Spinal cord (tissue), 10 donors: Measurements from ENCODE around the gene KNOP1. TPM values are rescaled to one million over a fixed set of nuclear protein-coding genes. Genes with fewer than 3 reads are reported as not detected.

Experiments used
- DNase-seq, 6 donors: peaks; one replicate each; pipeline versions ENCODE4 v3.0.0 to v3.0.0-alpha.2; 2013 to 2015; ENCODE audit warnings: low spot score in 6 of 6, low read depth in 4 of 6
- H3K27ac ChIP-seq: one replicate; pipeline ENCODE4 v1.5.1; 2013; ENCODE audit warnings: low read depth, low read length, control low read depth
- H3K27me3 ChIP-seq: one replicate; pipeline ENCODE4 v1.6.1; 2013; ENCODE audit warnings: low read length; ENCODE audit not compliant: control insufficient read depth, insufficient read depth
- H3K36me3 ChIP-seq: one replicate; pipeline ENCODE4 v1.6.1; 2013; ENCODE audit warnings: low read length; ENCODE audit not compliant: control insufficient read depth, insufficient read depth
- H3K4me1 ChIP-seq: one replicate; pipeline ENCODE4 v1.6.1; 2013; ENCODE audit warnings: low read length; ENCODE audit not compliant: control insufficient read depth, insufficient read depth
- H3K4me3 ChIP-seq: one replicate; pipeline ENCODE4 v1.5.1; 2013; ENCODE audit warnings: low read depth, low read length, control low read depth
- H3K9me3 ChIP-seq: one replicate; pipeline ENCODE4 v1.6.1; 2013; ENCODE audit warnings: low read length; ENCODE audit not compliant: control insufficient read depth, insufficient read depth
- WGBS: methylation state at CpG from one replicate; pipeline ENCODE4 v1.1.5; 2013; ENCODE audit warnings: missing lambda C conversion rate; ENCODE audit not compliant: insufficient coverage; 5-methylcytosine and 5-hydroxymethylcytosine counted together
- polyA plus RNA-seq, 2 donors: library from polyadenylated mRNA; unstranded; fragments of 120-200 nt; gene quantifications; one replicate each; pipeline ENCODE4 v1.2.1, GENCODE V29; 2013; ENCODE audit not compliant: insufficient read length in 2 of 2
- total RNA-seq, 2 donors: library from RNA; depleted of rRNA in 1 of 2; stranded (reverse); fragments of 120-200 nt in 1 of 2; fragments of >200 nt in 1 of 2; gene quantifications; one replicate each; pipeline versions ENCODE4 v1.2.3 to v1.2.4, GENCODE V29; 2013 to 2014
- donor health status: healthy.

KNOP1 gene
- total and polyA plus RNA-seq, 4 donors = 11.0 to 33.2 (median 31.9) TPM

DNA sequence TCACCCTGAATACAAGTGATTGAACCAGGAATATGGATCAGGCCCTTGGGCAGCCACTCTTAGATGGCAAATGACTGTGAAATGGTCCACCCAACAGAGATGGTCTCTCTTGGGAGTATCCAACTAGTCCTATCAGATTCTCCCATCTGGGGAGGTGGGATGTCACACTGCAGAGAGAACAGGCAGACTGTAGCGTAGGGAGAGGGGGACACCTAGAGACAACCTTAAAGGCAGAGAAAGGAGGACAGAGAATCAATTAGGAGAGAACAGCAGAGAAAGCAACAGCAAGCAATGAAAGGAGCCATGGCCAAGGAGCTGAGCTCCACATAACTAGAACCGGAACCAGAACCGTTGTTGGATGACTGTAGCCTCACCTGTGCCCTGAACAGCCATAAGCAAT, 37.2 kb upstream of the KNOP1 start:
- DNase-seq = no peak
- no peak overlapping the region for H3K27ac ChIP-seq
- no peaks in the 10 kb centered on the region for H3K9me3 ChIP-seq
- H3K4me1 ChIP-seq = peaks cover 13% of the 10 kb centered on the region
- no peak overlapping the region for H3K4me3 ChIP-seq
- 95% methylated on average over 3 of the region's 3 CpGs for WGBS
- H3K36me3 ChIP-seq = no peaks in the 10 kb centered on the region
- no peaks in the 10 kb centered on the region for H3K27me3 ChIP-seq

DNA sequence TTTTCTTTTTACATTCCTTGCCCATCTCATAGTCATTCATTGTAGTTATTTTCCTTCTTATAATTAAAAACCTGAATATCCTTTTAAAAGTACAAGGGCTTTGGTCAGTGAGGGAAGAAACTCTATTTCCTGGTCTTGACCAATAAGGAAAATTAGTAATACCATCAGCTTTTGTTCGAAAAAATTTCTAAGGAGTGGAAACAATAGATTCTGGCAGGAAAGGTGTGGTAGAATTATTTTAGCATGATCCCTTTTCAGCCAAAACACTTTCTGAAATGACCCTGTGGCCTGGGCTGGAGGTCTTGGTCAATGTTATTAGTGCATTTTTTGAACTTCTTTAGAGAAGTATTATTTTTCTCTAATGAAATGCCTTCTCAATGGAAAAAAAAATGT, 36.6 kb upstream of the KNOP1 start:
- Histone ChIP-seq H3K9me3 (no peaks in the 10 kb centered on the region), H3K27ac (no peak overlapping the region), H3K36me3 (no peaks in the 10 kb centered on the region), H3K27me3 (no peaks in the 10 kb centered on the region), H3K4me3 (no peak overlapping the region), H3K4me1 (peaks cover 13% of the 10 kb centered on the region)
- DNase-seq = no peak
- no CpG with 5 or more reads among the region's 1 CpG for WGBS

DNA sequence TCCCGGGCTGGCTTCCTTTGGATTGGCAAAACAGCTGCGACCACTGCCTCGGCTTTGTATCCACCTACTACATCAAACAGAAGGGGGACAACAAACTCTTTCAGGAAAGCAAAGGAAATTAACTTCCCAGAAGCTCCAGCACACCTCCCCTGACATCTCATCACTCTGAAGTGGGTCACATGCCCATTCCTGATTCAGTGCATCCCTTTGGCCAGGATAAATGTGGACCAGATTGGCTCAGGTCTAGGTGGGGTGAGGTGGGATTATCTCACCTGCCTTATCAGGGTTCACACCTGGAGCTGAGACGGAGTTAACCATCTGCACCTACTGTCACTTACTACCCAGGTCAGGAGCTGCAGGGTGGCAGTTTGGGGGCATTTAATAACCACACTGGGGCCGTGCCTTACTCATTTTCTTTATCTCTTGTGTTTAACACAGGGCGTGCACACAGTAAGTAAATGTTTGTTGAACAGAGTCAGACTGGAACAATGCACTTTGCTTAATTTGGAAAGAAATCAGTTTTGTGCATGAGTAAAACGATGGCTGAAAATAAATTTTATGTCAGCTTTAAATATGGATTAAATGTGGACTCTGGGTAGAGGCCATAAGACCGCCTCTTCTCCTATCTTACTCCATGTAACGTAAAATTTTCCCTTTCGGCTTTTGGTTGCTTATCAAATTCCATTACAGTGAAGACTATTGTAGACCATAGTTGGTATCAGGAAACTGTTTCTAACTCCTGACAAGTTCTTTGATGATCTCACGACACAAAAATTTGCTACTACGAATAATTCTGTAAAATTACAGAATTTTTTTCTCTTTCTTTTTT, 36.0 kb upstream of the KNOP1 start:
- Histone ChIP-seq H3K9me3 (no peaks in the 10 kb centered on the region), H3K27ac (no peak overlapping the region), H3K4me1 (peaks cover 13% of the 10 kb centered on the region), H3K4me3 (no peak overlapping the region), H3K36me3 (no peaks in the 10 kb centered on the region), H3K27me3 (no peaks in the 10 kb centered on the region)
- DNase-seq = no peak
- 56% methylated on average over 4 of the region's 12 CpGs for WGBS

- no peak overlapping the region for H3K27ac ChIP-seq
- H3K9me3 ChIP-seq = no peaks in the 10 kb centered on the region
- DNase-seq = peak in 1 of 6 donors; percentile 72
- H3K4me1 ChIP-seq = peaks cover 4% of the 10 kb centered on the region
- 95% methylated on average over 2 of the region's 6 CpGs for WGBS
- H3K4me3 ChIP-seq = no peak overlapping the region
- H3K27me3 ChIP-seq = no peaks in the 10 kb centered on the region
- no peaks in the 10 kb centered on the region for H3K36me3 ChIP-seq
Observed at GRCh38 chr16:19751478-19752385, 33.7 kb upstream of the KNOP1 start.

- Histone ChIP-seq H3K9me3 (no peaks in the 10 kb centered on the region), H3K27ac (no peak overlapping the region), H3K4me3 (no peak overlapping the region), H3K4me1 (peaks cover 9% of the 10 kb centered on the region), H3K36me3 (no peaks in the 10 kb centered on the region), H3K27me3 (no peaks in the 10 kb centered on the region)
- WGBS = 94% methylated on average over 2 of the region's 4 CpGs
- no peak for DNase-seq
Observed at GRCh38 chr16:19749571-19750080, 31.6 kb upstream of the KNOP1 start.

GRCh38 chr16:19748389-19749168, 30.6 kb upstream of the KNOP1 start:
- peak overlapping the region; percentile 6 for H3K27ac ChIP-seq
- DNase-seq = no peak
- no peak overlapping the region for H3K4me3 ChIP-seq
- H3K9me3 ChIP-seq = no peaks in the 10 kb centered on the region
- H3K4me1 ChIP-seq = peaks cover 9% of the 10 kb centered on the region
- WGBS = no CpG with 5 or more reads among the region's 2 CpGs
- no peaks in the 10 kb centered on the region for H3K36me3 ChIP-seq
- no peaks in the 10 kb centered on the region for H3K27me3 ChIP-seq

GRCh38 chr16:19746561-19746960, 28.5 kb upstream of the KNOP1 start:
- DNase-seq = peak in 2 of 6 donors; percentile 34 to 45
- H3K4me1 ChIP-seq = peaks cover 9% of the 10 kb centered on the region
- no peaks in the 10 kb centered on the region for H3K27me3 ChIP-seq
- no CpG with 5 or more reads among the region's 4 CpGs for WGBS
- no peak overlapping the region for H3K27ac ChIP-seq
- no peaks in the 10 kb centered on the region for H3K9me3 ChIP-seq
- no peak overlapping the region for H3K4me3 ChIP-seq
- H3K36me3 ChIP-seq = peaks cover 3% of the 10 kb centered on the region

DNA sequence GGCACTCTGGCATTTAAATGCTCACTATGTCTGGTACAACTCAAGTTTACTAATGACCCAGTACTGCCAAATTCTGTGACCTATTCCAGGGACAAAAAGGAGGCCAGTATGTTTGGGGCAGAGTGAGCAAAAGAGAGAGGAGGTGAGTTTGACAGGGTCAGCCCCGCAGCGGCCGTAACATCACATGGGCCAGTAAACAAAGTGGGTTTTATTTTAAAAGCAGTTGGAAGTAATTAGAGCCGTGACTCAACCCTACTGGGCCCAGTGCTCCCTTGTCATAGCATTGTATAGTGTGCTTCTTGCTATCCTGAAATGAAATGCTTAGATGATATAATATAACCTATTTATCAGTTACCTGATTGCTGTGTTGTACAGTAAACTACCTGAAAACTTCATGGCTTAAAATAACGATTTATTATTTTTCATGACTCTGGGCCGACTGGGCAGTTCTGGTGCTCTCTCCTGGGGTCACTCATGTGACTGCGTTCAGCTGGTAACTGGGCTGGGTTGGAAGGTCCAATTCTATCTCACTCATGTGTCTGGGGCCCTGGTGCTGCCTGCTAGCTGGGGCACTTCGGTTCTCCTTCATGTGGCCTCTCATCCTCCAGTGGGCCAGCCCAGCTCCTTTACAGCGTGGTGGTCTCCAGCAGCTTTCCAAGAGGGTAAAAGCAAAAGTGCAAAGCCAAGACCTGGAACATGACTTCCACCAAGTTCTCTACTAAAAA, 27.4 kb upstream of the KNOP1 start:
- H3K36me3 ChIP-seq = peaks cover 3% of the 10 kb centered on the region
- H3K27ac ChIP-seq = no peak overlapping the region
- H3K4me3 ChIP-seq = no peak overlapping the region
- H3K9me3 ChIP-seq = no peaks in the 10 kb centered on the region
- H3K27me3 ChIP-seq = no peaks in the 10 kb centered on the region
- peaks cover 9% of the 10 kb centered on the region for H3K4me1 ChIP-seq
- DNase-seq = no peak
- WGBS = 60% methylated on average over 5 of the region's 9 CpGs

GRCh38 chr16:19744670-19745069, 26.6 kb upstream of the KNOP1 start:
- H3K27ac ChIP-seq = no peak overlapping the region

More at GRCh38 chr16:19744670-19745069, 26.6 kb upstream of the KNOP1 start:
- no peak for DNase-seq
- H3K4me3 ChIP-seq = no peak overlapping the region
- H3K4me1 ChIP-seq = peaks cover 9% of the 10 kb centered on the region
- H3K27me3 ChIP-seq = no peaks in the 10 kb centered on the region
- no CpG with 5 or more reads among the region's 3 CpGs for WGBS
- H3K36me3 ChIP-seq = peaks cover 6% of the 10 kb centered on the region
- H3K9me3 ChIP-seq = no peaks in the 10 kb centered on the region
